Measurements from ENCODE around the gene SNRNP40. TPM values are rescaled to one million over a fixed set of nuclear protein-coding genes. Genes with fewer than 3 reads are reported as not detected.

The SNRNP40 gene
- total and polyA plus RNA-seq, 2 donors (not counting 1 experiment from before 2014, with no cell fraction given): 31.7 to 65.6 TPM

Other genes with a start within 250 kb of the SNRNP40 start
- 177 and 179 TPM in 2 replicates for gene PUM1, start 231.1 kb downstream of the SNRNP40 start, total RNA-seq
- gene PUM1, start 231.1 kb downstream of the SNRNP40 start, polyA plus RNA-seq: 52.8 and 75.2 TPM in 2 replicates
- not detected in 2 replicates for gene NKAIN1, start 56.9 kb downstream of the SNRNP40 start, total RNA-seq
- 0.04 TPM in 1 of 2 replicates, not detected in the other for gene NKAIN1, start 56.9 kb downstream of the SNRNP40 start, polyA plus RNA-seq
- 20.3 and 21.5 TPM in 2 replicates for gene ZCCHC17, start 244 bp upstream of the SNRNP40 start, total RNA-seq
- gene ZCCHC17, start 244 bp upstream of the SNRNP40 start, polyA plus RNA-seq: 11.8 and 14.1 TPM in 2 replicates
- not detected in 2 replicates for gene FABP3, start 76.3 kb upstream of the SNRNP40 start, total RNA-seq
- gene FABP3, start 76.3 kb upstream of the SNRNP40 start, polyA plus RNA-seq: not detected in 2 replicates
- gene SERINC2, start 116.4 kb upstream of the SNRNP40 start, total RNA-seq: 0.32 and 1.4 TPM in 2 replicates
- 0.75 and 1.2 TPM in 2 replicates for gene SERINC2, start 116.4 kb upstream of the SNRNP40 start, polyA plus RNA-seq

Data from B cell (primary cell).